Endothelial cell of umbilical vein (primary cell): ENCODE data around the gene SORL1. TPM values are rescaled to one million over a fixed set of nuclear protein-coding genes. Genes with fewer than 3 reads are reported as not detected.

Experiments used
- BruUV-seq: library from RNA; stranded (reverse); fragments of 400-500 nt; replicated peaks from 2 replicates; lab custom pipeline; 2021; lab: Mats Ljungman, UMichigan
- CTCF ChIA-PET: fragments of 300-600, 350-600 bp; sonication (Branson Sonifier 250); formaldehyde crosslinking; loops from one replicate; lab custom pipeline; 2021; ENCODE audit warnings: antibody characterized with exemption, inconsistent platforms; lab: Charles Lee
- POLR2A ChIA-PET: fragments of 300-600, 350-600 bp; sonication (Branson Sonifier 250); formaldehyde crosslinking; loops from one replicate; lab custom pipeline; 2021; ENCODE audit warnings: antibody characterized with exemption, inconsistent platforms; lab: Charles Lee
- DNase-seq: peaks from one replicate; pipeline ENCODE4 v3.0.0-alpha.2; 2011; ENCODE audit warnings: low read depth, low spot score
- FAIRE-seq: peaks from 2 replicates; lab custom pipeline; 2011; peaks lifted over from hg19 to GRCh38; lab: Jason Lieb, UNC
- H2AFZ ChIP-seq: 2 replicates; pipeline ENCODE4 v1.6.0; 2012; ENCODE audit warnings: low read depth, low read length, control low read depth, inconsistent platforms
- H3K27ac ChIP-seq: 2 replicates; pipeline ENCODE4 v1.5.1; 2011; ENCODE audit warnings: low read depth, mild to moderate bottlenecking, control low read depth, low read length, moderate library complexity; ENCODE audit not compliant: insufficient read depth
- H3K27me3 ChIP-seq, 2 experiments: 2 replicates each; pipeline versions ENCODE4 v1.6.0 to v1.6.1; 2011; ENCODE audit warnings: low read length in 2 of 2, mixed read lengths in 1 of 2; ENCODE audit not compliant: control insufficient read depth in 2 of 2, insufficient read depth in 2 of 2
- H3K36me3 ChIP-seq, 2 experiments: 2 replicates in 1 of 2; 3 replicates in 1 of 2; pipeline ENCODE4 v1.5.1; 2011; ENCODE audit warnings: low read length in 2 of 2, mild to moderate bottlenecking in 1 of 2, moderate library complexity in 1 of 2; ENCODE audit not compliant: control insufficient read depth in 2 of 2, insufficient read depth in 2 of 2; ENCODE audit errors: extremely low read depth in 1 of 2
- H3K4me1 ChIP-seq: 3 replicates; pipeline ENCODE4 v1.5.1; 2011; ENCODE audit warnings: mild to moderate bottlenecking, low read length; ENCODE audit not compliant: control insufficient read depth, insufficient read depth; ENCODE audit errors: extremely low read depth
- H3K4me2 ChIP-seq: 2 replicates; pipeline ENCODE4 v1.6.1; 2011; ENCODE audit warnings: low read length, control low read depth, mixed read lengths; ENCODE audit not compliant: insufficient read depth
- H3K4me3 ChIP-seq, 3 experiments: fragments of 200-600 bp in 1 of 3; sonication (generic), shearing (Covaris generic) in 1 of 3; replicated peaks in 1 of 3; 2 replicates each; pipeline ENCODE4 v1.5.1; 2011 to 2016; ENCODE audit warnings: control low read depth in 3 of 3, low read length in 3 of 3, mild to moderate bottlenecking in 2 of 3, inconsistent platforms in 1 of 3, low read depth in 1 of 3, moderate library complexity in 1 of 3; ENCODE audit not compliant: insufficient read depth in 1 of 3
- H3K79me2 ChIP-seq: 2 replicates; pipeline ENCODE4 v1.6.0; 2012; ENCODE audit warnings: low read length, inconsistent platforms; ENCODE audit not compliant: control insufficient read depth, insufficient read depth
- H3K9ac ChIP-seq: replicated peaks from 2 replicates; pipeline ENCODE3; 2011; ENCODE audit warnings: low read length, control low read depth; ENCODE audit not compliant: insufficient read depth; ENCODE audit errors: extremely low read depth
- H3K9me1 ChIP-seq: replicated peaks from 3 replicates; pipeline ENCODE4 v1.6.0; 2011; ENCODE audit warnings: mild to moderate bottlenecking, low read length; ENCODE audit not compliant: control insufficient read depth, insufficient read depth; ENCODE audit errors: extremely low read depth
- H3K9me3 ChIP-seq: replicated peaks from 2 replicates; pipeline ENCODE4 v1.5.1; 2012; ENCODE audit warnings: low read length, inconsistent platforms; ENCODE audit not compliant: control insufficient read depth, insufficient read depth
- H4K20me1 ChIP-seq: replicated peaks from 2 replicates; pipeline ENCODE3; 2011; ENCODE audit warnings: mild to moderate bottlenecking, low read length; ENCODE audit not compliant: control insufficient read depth, insufficient read depth; ENCODE audit errors: extremely low read depth
- EZH2 ChIP-seq: IDR thresholded peaks from 2 replicates; pipeline ENCODE4 v1.6.1; 2012; ENCODE audit warnings: borderline replicate concordance, low read depth, mild to moderate bottlenecking, moderate library complexity, low read length, inconsistent platforms; ENCODE audit not compliant: severe bottlenecking
- FOS ChIP-seq: IDR thresholded peaks from 2 replicates; pipeline ENCODE4 v1.6.1; 2011; ENCODE audit warnings: mild to moderate bottlenecking, low read length, moderate library complexity, borderline replicate concordance; ENCODE audit not compliant: insufficient read depth
- GATA2 ChIP-seq: IDR thresholded peaks from 2 replicates; pipeline ENCODE4 v1.7.0; 2011; ENCODE audit warnings: low read depth, mild to moderate bottlenecking, moderate library complexity, mixed read lengths, low read length; ENCODE audit not compliant: insufficient read length, insufficient read depth
- JUN ChIP-seq: IDR thresholded peaks from 2 replicates; pipeline ENCODE4 v1.6.1; 2011; ENCODE audit warnings: borderline replicate concordance, low read depth; ENCODE audit not compliant: insufficient read length, insufficient read depth
- MYC ChIP-seq: IDR thresholded peaks from one replicate; pipeline ENCODE4 v1.6.1; 2011; ENCODE audit warnings: mild to moderate bottlenecking, low read depth, low read length
- POLR2A ChIP-seq: IDR thresholded peaks from 2 replicates; pipeline ENCODE4 v1.6.1; 2012; ENCODE audit warnings: low read depth, mild to moderate bottlenecking, control low read depth, low read length
- POLR2AphosphoS5 ChIP-seq: IDR thresholded peaks from 2 replicates; pipeline ENCODE4 v1.6.1; 2012; ENCODE audit warnings: low read depth, mild to moderate bottlenecking, control low read depth, low read length, moderate library complexity; ENCODE audit not compliant: insufficient read depth
- dilution Hi-C: fragments of 300-500 bp; cut with MboI; formaldehyde crosslinking; loops from one replicate; pipeline ENCODE4 v1.15.0; 2019; ENCODE audit warnings: low sequenced_read_pairs; ENCODE audit not compliant: extremely low pct_ligation_motif_present
- intact Hi-C: fragments of 100-400 bp; cut with micrococcal nuclease; formaldehyde crosslinking; loops from one replicate; pipeline ENCODE4 v1.10.0; 2022
- polyA plus RNA-seq, 4 experiments: library from polyadenylated mRNA; depleted of rRNA in 3 of 4; stranded (reverse) in 3 of 4; unstranded in 1 of 4; fragments of >200 nt; gene quantifications; 2 replicates each; pipeline versions ENCODE4 v1.2.1 to v1.2.3, GENCODE V29; 2011 to 2012; ENCODE audit warnings: missing spikeins in 1 of 4
- total RNA-seq: library from RNA; stranded (reverse); gene quantifications from 2 replicates; pipeline ENCODE4 v1.2.3, GENCODE V29; 2021
- TF ChIP-seq, protein P1 (sequence below), 2 donors: IDR thresholded peaks; 1 replicate in 1 of 2; 2 replicates in 1 of 2; pipeline ENCODE4 v1.5.1; 2011; ENCODE audit warnings: low read length in 2 of 2, mild to moderate bottlenecking in 2 of 2, moderate library complexity in 2 of 2, control low read depth in 1 of 2, inconsistent platforms in 1 of 2, low read depth in 1 of 2; ENCODE audit not compliant: insufficient read depth in 1 of 2; ENCODE audit errors: extremely low read depth in 1 of 2
- TF ChIP-seq, protein P2 (sequence below): IDR thresholded peaks from 2 replicates; pipeline ENCODE4 v1.6.1; 2011; ENCODE audit not compliant: insufficient read depth, insufficient read length

SORL1 gene
- total and polyA plus RNA-seq, 2 donors (not counting 3 experiments of a cell fraction or from before 2014, with no cell fraction given) = 0.17 to 0.31 TPM

DNA sequence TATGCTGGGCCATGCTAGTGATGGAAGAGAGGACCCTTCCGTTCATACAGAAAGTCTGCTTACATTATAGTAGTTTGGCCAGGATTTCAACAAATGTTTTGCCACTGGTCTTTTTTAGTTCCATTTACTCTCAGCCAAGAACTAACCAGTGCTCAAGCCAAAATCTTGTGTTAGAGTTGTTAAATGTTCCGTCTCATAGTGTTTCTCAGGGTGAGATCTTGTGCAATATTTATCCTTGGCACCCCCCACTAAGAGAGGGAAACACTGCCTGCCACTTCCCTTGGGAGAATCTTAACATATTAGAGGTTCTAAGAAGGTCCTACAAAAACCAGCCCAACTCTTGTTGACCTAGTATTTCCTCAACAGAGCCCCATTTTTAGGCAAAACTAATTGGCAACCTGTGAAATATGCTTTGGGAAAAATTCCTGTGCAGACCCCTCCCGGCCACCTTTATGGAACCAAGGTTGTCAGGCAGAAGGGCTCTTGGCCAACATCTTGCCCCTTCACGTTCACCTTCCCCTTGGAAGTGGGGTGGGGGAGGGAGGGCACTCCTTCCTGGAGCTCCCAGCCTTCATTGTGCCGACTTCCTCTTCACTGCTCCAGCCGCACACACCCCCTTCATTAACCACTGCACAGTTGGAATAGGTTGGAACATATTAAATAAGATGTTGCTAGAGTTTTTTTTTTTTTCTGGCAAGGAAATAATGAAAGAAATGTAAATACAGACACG lies 173.8 kb downstream of the SORL1 start:
- no peaks in the 10 kb centered on the region for H3K27me3 ChIP-seq
- H3K9ac ChIP-seq = no peak overlapping the region
- H3K27ac ChIP-seq = no peak overlapping the region
- H3K9me1 ChIP-seq = no peaks in the 10 kb centered on the region
- no peaks in the 10 kb centered on the region for H3K79me2 ChIP-seq
- H3K36me3 ChIP-seq = no peaks in the 10 kb centered on the region
- dilution Hi-C loops (no loop called here), intact Hi-C loops (no loop called here)
- H3K4me1 ChIP-seq = peaks cover 9% of the 10 kb centered on the region
- DNase-seq (no peak), FAIRE-seq (no peak)
- H3K9me3 ChIP-seq = no peaks in the 10 kb centered on the region
- no peaks in the 10 kb centered on the region for H4K20me1 ChIP-seq
- BruUV-seq = no TSS peak
- no peak overlapping the region for H3K4me3 ChIP-seq
- ChIA-PET CTCF (interaction anchor here (1.5 kb wide), 1 partner anchor 955 kb away, joined by 3 read pairs; no protein-coding TSS in a partner anchor), POLR2A (interaction anchor here (0.7 kb wide), 1 partner anchor 9 kb away, joined by 5 read pairs; no protein-coding TSS in a partner anchor)
- no peak for TF ChIP-seq POLR2A
- TF ChIP-seq, protein P1, sequence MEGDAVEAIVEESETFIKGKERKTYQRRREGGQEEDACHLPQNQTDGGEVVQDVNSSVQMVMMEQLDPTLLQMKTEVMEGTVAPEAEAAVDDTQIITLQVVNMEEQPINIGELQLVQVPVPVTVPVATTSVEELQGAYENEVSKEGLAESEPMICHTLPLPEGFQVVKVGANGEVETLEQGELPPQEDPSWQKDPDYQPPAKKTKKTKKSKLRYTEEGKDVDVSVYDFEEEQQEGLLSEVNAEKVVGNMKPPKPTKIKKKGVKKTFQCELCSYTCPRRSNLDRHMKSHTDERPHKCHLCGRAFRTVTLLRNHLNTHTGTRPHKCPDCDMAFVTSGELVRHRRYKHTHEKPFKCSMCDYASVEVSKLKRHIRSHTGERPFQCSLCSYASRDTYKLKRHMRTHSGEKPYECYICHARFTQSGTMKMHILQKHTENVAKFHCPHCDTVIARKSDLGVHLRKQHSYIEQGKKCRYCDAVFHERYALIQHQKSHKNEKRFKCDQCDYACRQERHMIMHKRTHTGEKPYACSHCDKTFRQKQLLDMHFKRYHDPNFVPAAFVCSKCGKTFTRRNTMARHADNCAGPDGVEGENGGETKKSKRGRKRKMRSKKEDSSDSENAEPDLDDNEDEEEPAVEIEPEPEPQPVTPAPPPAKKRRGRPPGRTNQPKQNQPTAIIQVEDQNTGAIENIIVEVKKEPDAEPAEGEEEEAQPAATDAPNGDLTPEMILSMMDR (IDR thresholded peaks at IDR 0.05; ENCODE audit: extremely low read depth in 1 of 2, insufficient read depth in 1 of 2, low read depth in 1 of 2, low read length in 2 of 2) = no peak
- no peak for TF ChIP-seq POLR2AphosphoS5
- no peak for TF ChIP-seq JUN
- no peak for TF ChIP-seq GATA2
- no peak for TF ChIP-seq EZH2
- TF ChIP-seq FOS = no peak
- no peak for TF ChIP-seq MYC
- TF ChIP-seq, protein P2, sequence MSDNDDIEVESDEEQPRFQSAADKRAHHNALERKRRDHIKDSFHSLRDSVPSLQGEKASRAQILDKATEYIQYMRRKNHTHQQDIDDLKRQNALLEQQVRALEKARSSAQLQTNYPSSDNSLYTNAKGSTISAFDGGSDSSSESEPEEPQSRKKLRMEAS = no peak
- H2AFZ ChIP-seq = no peak overlapping the region
- H3K4me2 ChIP-seq = no peak overlapping the region
